IPS DF 19.7 (cell line): ENCODE results near the gene CHRNE.
"Not testable (repeated sequence)": the region's sequence is repeated elsewhere in the genome, so short reads cannot be mapped to it uniquely, and the experiment has no call there.

ENCODE experiments used
- DNase-seq: peaks from one replicate; pipeline ENCODE4 v3.0.0-alpha.2; 2013; ENCODE audit warnings: low read depth, low spot score

The CHRNE gene

GRCh38 chr17:4891411-4892410 is 11.2 kb downstream of the CHRNE start:
- no peak for DNase-seq

DNA sequence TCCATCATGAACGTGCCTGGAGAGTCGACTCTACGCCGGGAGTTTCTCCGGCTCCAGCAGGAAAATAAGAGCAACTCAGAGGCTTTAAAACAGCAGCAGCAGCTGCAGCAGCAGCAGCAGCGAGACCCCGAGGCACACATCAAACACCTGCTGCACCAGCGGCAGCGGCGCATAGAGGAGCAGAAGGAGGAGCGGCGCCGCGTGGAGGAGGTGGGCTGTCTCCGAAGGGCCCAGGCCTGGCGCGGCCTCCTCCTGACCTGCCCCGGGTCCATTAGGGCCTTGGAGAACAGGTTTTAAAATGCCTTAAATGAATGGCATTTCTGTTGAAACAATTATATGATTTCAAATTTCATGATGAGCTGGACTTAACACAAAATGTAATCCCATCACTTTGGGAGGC is 15.3 kb downstream of the CHRNE start:
- DNase-seq, result no peak

DNA sequence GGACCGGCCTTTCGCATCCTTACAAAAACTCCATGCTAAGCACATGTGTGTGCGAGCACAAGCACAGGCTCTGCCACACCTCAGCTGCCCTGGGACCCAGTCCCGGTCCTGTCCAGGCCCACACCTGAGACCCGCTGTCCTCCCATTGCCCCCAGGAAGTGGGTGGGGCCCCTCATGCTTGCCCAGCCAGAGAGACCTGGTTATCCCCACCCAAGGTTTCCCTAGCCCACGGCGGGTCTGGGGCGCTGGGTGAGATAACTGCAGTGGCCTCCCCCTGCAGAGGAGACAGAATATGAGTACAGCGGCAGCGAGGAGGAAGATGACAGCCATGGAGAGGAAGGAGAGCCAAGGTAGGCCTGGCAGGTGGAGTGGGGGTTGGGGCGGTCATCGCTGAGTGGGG is 16.1 kb downstream of the CHRNE start:
- DNase-seq, result no peak

DNA sequence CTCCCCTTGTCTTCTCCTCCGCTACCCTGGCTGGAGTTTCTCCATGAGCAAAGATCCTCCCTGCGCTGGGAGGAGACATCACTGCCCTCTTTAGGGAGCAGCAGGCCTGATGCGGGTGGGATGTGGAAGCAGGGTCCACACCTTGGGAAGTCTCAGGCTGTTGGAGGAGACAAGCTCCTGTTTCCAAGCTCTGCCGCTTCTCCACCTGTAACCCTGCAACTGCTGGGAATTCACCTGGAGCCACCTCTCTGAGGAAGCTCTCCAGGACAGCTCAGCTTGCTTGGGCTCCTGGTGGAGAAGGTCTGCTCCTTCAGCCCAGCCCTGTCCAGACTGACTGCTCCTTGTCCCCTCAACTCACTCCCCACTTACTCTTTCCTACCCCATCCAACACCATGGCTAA is 18.4 kb downstream of the CHRNE start:
- no peak for DNase-seq

GRCh38 chr17:4881761-4882555 is 20.9 kb downstream of the CHRNE start:
- no peak for DNase-seq

DNA sequence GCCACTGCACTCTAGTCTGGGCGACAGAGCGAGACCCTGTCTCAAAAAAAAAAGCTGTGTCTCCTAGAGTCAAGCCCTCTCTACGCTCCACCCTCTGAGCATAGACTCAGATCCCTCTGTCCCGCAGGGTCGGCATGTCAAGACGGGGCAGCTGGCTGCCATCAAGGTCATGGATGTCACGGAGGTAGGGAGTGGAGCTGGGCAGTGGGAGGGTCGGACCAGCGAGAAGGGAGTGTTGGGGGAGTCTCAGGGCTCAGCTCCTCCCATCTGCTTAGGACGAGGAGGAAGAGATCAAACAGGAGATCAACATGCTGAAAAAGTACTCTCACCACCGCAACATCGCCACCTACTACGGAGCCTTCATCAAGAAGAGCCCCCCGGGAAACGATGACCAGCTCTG is 22.0 kb downstream of the CHRNE start:
- DNase-seq, result no peak

- DNase-seq, result no peak
Observed at GRCh38 chr17:4879601-4880000, 23.3 kb downstream of the CHRNE start.

GRCh38 chr17:4877089-4877488 is 25.8 kb downstream of the CHRNE start:
- DNase-seq, result no peak

DNA sequence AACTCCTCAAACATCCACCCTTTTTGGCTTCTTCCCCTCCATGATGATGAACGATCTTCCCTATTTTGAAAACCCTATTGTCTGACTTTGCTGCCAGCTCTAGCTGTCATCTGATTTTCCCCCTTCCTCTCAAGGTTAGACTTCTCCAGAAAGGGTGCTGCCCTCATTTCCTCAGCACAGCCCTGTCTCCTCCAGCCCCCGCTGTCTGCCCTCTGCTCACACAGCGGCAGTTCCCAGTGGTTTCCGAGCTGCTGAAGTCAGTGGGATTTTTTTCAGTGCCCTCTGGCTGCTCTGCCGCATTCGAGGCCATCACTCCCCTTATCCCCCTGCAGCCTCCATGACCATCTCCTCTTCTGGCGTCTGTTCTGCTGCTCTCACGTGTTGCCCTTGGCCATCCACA is 30.1 kb downstream of the CHRNE start:
- DNase-seq, result no peak

- DNase-seq, result no peak
Observed at GRCh38 chr17:4870855-4871254, 32.0 kb downstream of the CHRNE start.

GRCh38 chr17:4869058-4869998 is 33.6 kb downstream of the CHRNE start:
- DNase-seq, result not testable (repeated sequence)

- not testable (repeated sequence) for DNase-seq
Observed at GRCh38 chr17:4867535-4867934, 35.4 kb downstream of the CHRNE start.

DNA sequence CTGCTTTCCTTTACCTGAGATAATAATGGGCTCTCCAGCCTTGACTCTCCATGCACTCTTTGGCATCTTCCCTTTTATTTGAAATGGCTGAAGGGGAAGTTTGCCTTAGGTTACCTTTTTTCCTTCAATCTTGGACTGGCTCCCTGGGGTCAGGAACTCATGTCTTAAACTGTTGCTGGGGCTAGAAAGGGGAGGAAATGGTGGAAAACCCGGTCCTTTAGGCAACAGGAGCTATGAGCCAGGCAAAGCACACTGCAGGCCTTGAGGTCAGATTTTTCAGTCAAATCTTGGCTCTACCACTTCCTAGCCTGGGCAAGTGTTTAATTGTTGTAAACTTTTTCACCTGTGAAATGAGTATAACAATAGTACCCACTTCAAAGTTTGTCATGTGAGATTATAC is 39.6 kb downstream of the CHRNE start:
- no peak for DNase-seq

DNA sequence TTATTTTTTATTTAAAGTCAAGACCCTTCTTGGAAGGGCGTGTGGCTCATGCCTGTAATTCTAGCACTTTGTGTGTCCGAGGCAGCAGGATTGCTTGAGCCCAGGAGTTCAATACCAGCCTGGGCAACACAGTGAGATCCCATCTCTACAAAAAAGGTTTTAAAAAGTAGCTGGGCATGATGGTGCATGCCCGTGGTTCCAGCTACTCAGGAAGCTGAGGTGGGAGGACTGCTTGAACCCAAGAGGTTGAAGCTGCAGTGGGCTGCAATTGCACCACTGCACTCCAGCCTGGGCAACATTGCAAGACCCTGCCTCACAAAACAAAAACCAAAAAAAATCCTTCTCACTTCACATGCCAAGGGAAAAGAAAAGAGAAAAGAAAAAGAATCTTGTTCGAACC is 40.2 kb downstream of the CHRNE start:
- no peak for DNase-seq

DNA sequence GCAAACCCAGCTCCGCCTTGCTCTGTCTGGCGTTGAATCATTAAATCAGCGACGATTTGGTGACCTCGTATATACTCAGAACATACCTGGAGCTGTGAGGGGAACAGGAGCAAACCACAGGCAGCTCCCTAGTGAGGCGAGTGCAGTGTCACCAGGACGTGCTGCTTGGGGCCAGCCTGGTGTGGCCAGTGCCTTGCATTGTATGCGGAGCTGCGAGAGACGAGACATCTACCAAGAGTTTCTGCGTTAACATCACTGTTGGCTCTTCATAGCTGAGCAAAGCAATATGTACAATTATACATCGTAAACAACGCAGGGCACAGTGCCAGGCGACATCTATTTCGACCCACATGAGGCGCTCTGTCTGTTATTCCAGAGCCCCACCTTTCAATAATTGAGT is 41.8 kb downstream of the CHRNE start:
- no peak for DNase-seq

DNA sequence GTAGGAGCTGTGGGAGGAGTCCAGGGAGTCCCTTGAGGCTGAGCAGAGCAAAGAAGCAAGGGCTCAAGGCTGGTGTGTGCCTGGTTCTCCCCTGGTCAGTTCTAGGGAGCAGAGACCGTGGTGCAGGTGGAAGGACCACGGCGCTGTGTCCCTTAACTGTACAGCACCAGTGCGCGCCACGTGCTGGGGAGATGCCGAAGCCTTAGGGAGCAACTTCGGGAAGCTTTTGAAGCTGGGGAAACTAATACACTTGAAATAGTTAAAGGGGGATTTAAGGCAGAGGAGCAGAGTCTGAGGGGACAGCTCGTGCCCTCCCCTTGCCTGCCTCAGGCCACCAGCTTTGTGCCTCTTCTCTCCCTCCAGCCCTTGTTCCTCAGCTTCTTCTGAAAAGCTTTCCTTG is 42.2 kb downstream of the CHRNE start:
- no peak for DNase-seq

DNA sequence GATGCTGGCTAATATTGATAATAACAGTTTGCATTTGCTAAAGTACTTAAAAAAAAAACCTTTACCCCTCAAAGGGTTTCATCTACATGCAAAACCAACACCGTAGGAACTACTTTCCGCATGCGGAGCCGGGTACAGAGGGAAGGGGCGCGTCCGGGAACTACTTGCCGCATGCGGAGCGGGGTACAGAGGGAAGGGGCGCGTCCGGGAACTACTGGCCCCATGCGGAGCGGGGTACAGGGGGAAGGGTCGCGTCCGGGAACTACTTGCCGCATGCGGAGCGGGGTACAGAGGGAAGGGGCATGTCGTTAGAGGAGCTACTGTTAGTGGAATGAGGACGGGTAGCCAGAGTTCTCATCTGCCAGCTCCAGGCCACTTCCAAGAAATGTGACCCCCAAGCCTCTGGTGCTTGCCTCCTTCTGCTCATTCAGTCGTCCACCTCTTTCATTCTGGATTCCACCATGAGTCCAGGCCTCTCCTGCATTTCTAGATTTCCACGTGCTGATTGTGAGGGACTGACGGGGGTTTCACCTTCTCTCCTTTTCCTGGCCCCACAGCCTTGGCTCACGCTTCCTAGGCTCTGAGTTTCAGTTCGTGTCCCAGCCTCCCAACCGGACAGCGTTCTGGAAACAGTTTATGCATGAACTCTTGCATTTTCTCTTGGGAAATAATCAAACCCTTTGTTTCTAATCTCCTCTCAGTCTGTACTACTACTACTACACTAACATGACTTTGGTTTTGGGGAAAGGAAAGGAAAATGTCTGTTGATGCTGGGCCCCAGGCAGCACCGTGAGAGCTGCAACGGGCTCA is 42.9 kb downstream of the CHRNE start:
- DNase-seq, result no peak

DNA sequence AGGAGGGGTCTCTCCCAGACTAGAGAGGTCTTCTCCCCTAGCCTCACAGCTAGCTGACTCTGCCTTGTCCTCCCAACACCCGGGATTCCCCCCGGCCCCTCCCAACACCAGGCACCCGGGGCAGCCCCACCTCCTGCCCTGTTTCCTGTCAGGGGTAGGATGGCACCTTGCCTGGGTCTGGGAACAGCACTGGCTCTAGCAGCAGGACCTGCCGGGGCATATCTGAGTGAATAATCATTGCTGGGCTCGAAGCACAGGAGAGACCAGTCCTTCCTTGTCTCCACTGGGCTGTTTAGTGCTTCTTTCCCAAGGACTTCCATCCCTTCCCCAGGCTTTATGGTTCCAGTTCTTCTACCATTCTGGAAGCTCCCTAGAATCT is 44.0 kb downstream of the CHRNE start:
- no peak for DNase-seq

DNA sequence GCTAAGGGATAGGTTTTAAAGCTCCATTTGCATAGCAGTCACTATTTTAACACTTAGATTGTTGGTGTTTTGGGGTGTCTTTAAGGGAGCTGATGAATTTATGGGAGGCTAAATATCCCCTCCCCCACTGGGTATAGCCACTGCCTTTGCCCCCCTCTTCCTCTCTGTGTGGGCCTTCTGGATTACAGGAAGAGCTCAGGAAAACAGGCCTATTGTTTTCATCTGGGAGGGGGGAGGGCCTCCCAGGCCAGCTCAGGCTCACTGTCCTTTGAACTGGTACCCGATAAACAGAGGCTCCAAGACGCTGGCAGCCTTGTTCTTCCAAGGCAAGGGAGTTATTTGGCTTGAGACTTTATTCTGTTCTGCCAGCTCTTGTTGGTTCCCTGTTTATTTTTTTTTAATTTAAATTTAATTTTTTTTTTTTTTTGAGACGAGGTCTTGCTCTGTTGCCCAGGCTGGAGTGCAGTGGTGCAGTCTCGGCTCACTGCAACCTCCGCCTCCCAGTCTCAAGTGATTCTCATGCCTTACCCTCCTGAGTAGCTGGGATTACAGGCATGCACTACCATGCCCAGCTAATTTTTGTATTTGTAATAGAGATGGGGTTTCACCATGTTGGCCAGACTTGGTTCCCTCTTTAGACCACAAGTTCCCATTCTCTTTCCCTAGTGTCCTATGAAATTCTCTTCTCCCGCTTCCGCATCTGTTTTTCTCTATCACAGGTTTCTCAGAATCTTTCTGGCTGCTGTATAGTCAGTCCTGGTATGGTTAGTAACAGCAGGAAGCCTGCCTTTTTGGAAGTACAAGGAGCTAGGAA is 44.6 kb downstream of the CHRNE start:
- no peak for DNase-seq

GRCh38 chr17:4857347-4857746 is 45.6 kb downstream of the CHRNE start:
- DNase-seq, result not testable (repeated sequence)
